NCI-H146 (cell line): ENCODE results near the gene LMNA.
"Not testable (repeated sequence)": the region's sequence is repeated elsewhere in the genome, so short reads cannot be mapped to it uniquely, and the experiment has no call there.

Experiments used
- DNase-seq: peaks from one replicate; lab custom pipeline; 2025; lab: John Stamatoyannopoulos, UW

LMNA gene

GRCh38 chr1:156114101-156114918 lies at the start of gene LMNA:
LMNA (plus strand) TSS chr1:156114711; CDS start chr1:156114919, 208 bp downstream.
- peak; percentile 70 for DNase-seq

GRCh38 chr1:156065212-156065611 lies 49.3 kb upstream of the LMNA start:
- no peak for DNase-seq

- DNase-seq = no peak
Measured at GRCh38 chr1:156065871-156066270, 48.6 kb upstream of the LMNA start.

- no peak for DNase-seq
Measured at GRCh38 chr1:156067262-156067661, 47.2 kb upstream of the LMNA start.

GRCh38 chr1:156069490-156070455 lies 44.7 kb upstream of the LMNA start:
- DNase-seq = no peak

GRCh38 chr1:156070548-156070947 lies 44.0 kb upstream of the LMNA start:
- no peak for DNase-seq

GRCh38 chr1:156071332-156071816 lies 43.1 kb upstream of the LMNA start:
- not testable (repeated sequence) for DNase-seq

GRCh38 chr1:156072251-156072650 lies 42.3 kb upstream of the LMNA start:
- no peak for DNase-seq

GRCh38 chr1:156073110-156073687 lies 41.3 kb upstream of the LMNA start:
- DNase-seq = no peak

GRCh38 chr1:156073740-156074139 lies 40.8 kb upstream of the LMNA start:
- DNase-seq = no peak

- DNase-seq = no peak
Measured at GRCh38 chr1:156074661-156075060, 39.9 kb upstream of the LMNA start.

- no peak for DNase-seq
Measured at GRCh38 chr1:156075162-156075561, 39.3 kb upstream of the LMNA start.

GRCh38 chr1:156075775-156076204 lies 38.7 kb upstream of the LMNA start:
- DNase-seq = no peak

- DNase-seq = no peak
Measured at GRCh38 chr1:156076609-156077429, 37.7 kb upstream of the LMNA start.

- no peak for DNase-seq
Measured at GRCh38 chr1:156077430-156077760, 37.1 kb upstream of the LMNA start.

- DNase-seq = no peak
Measured at GRCh38 chr1:156078728-156079127, 35.8 kb upstream of the LMNA start.

- no peak for DNase-seq
Measured at GRCh38 chr1:156079762-156080161, 34.7 kb upstream of the LMNA start.

- no peak for DNase-seq
Measured at GRCh38 chr1:156080241-156080862, 34.2 kb upstream of the LMNA start.

- no peak for DNase-seq
Measured at GRCh38 chr1:156080863-156081179, 33.7 kb upstream of the LMNA start.

GRCh38 chr1:156081180-156081916 lies 33.2 kb upstream of the LMNA start:
- peak; percentile 26 for DNase-seq
